Caco-2 (cell line): ENCODE measurements around the gene GDF7. TPM values are rescaled to one million over a fixed set of nuclear protein-coding genes. Genes with fewer than 3 reads are reported as not detected.
A peak's percentile ranks its signal among the peaks of the same experiment; 100 is the strongest.

ENCODE experiments used
- BruUV-seq: library from RNA; stranded (reverse); fragments of 400-500 nt; replicated peaks from 2 replicates; lab custom pipeline; 2021; lab: Mats Ljungman, UMichigan
- CTCF ChIA-PET: fragments of 300-600 bp; sonication (Branson Sonifier 250); formaldehyde crosslinking; loops from one replicate; lab custom pipeline; 2022; ENCODE audit warnings: antibody characterized with exemption; lab: Charles Lee
- POLR2A ChIA-PET: fragments of 300-600 bp; sonication (Branson Sonifier 250); formaldehyde crosslinking; loops from one replicate; lab custom pipeline; 2022; ENCODE audit warnings: antibody characterized with exemption; lab: Charles Lee
- DNase-seq, 2 experiments: peaks; one replicate each; pipeline versions ENCODE4 v3.0.0 to v3.0.0-alpha.2; 2020 to 2022
- H3K27me3 ChIP-seq: replicated peaks from 2 replicates; pipeline ENCODE4 v1.6.0; 2011; ENCODE audit warnings: low read length; ENCODE audit not compliant: control insufficient read depth, insufficient read depth
- H3K36me3 ChIP-seq: 2 replicates; pipeline ENCODE4 v1.5.1; 2011; ENCODE audit warnings: low read length; ENCODE audit not compliant: control insufficient read depth, insufficient read depth
- H3K4me1 ChIP-seq: fragments of 250-450 bp; sonication (Bioruptor Pico); 2 replicates; pipeline ENCODE4 v1.5.1; 2020; ENCODE audit warnings: mild to moderate bottlenecking
- H3K4me3 ChIP-seq: 2 replicates; pipeline ENCODE4 v1.5.1; 2011; ENCODE audit warnings: low read depth, mild to moderate bottlenecking, control low read depth, low read length
- H3K9me3 ChIP-seq: fragments of 250-450 bp; sonication (Bioruptor Pico); 2 replicates; pipeline ENCODE4 v1.5.1; 2020; ENCODE audit warnings: mild to moderate bottlenecking, moderate library complexity
- H3K27ac Mint-ChIP-seq: one replicate; pipeline ENCODE4 v1.8.0; 2022; ENCODE audit warnings: mixed read lengths; ENCODE audit not compliant: unreplicated experiment
- H3K27me3 Mint-ChIP-seq: one replicate; pipeline ENCODE4 v1.8.0; 2022; ENCODE audit warnings: mixed read lengths; ENCODE audit not compliant: insufficient read depth, unreplicated experiment
- H3K36me3 Mint-ChIP-seq: one replicate; pipeline ENCODE4 v1.8.0; 2022; ENCODE audit warnings: mild to moderate bottlenecking, mixed read lengths; ENCODE audit not compliant: insufficient read depth, unreplicated experiment
- H3K4me1 Mint-ChIP-seq: one replicate; pipeline ENCODE4 v1.8.0; 2022; ENCODE audit warnings: low read depth, mixed read lengths; ENCODE audit not compliant: unreplicated experiment
- H3K4me3 Mint-ChIP-seq: one replicate; pipeline ENCODE4 v1.8.0; 2022; ENCODE audit warnings: mild to moderate bottlenecking, moderate library complexity, mixed read lengths; ENCODE audit not compliant: unreplicated experiment
- H3K9me3 Mint-ChIP-seq: one replicate; pipeline ENCODE4 v1.8.0; 2022; ENCODE audit warnings: mixed read lengths; ENCODE audit not compliant: unreplicated experiment
- CTCF ChIP-seq, 2 experiments: fragments of 200-600 bp in 1 of 2; IDR thresholded peaks; 1 replicate in 1 of 2; 2 replicates in 1 of 2; pipeline versions ENCODE4 v1.5.1 to v1.8.0; 2011 to 2022; ENCODE audit warnings: antibody characterized with exemption in 1 of 2, control low read depth in 1 of 2, inconsistent platforms in 1 of 2, low read depth in 1 of 2, low read length in 1 of 2, mild to moderate bottlenecking in 1 of 2, moderate library complexity in 1 of 2; ENCODE audit not compliant: insufficient read depth in 1 of 2, severe bottlenecking in 1 of 2, unreplicated experiment in 1 of 2
- intact Hi-C: fragments of 100-400 bp; cut with micrococcal nuclease; formaldehyde crosslinking; loops from one replicate; pipeline ENCODE4 v1.10.0; 2022; ENCODE audit not compliant: unreplicated experiment
- total RNA-seq: library from RNA; stranded (reverse); gene quantifications from 2 replicates; pipeline ENCODE4 v1.2.3, GENCODE V29; 2022

GDF7 gene
- total RNA-seq, 1 experiment from 2014 or later: 1.7 TPM

- ChIA-PET POLR2A (no interaction called here), CTCF (interaction anchor here (0.7 to 3.0 kb wide), 3 partner anchors 12 to 180 kb away, joined by 3 to 30 read pairs (median 12); partner anchors contain the start of gene HS1BP3)
- peaks cover 15% of the 10 kb centered on the region; the same call in 1 of the 2 replicates for H3K4me1 ChIP-seq
- intact Hi-C loops: no loop called here
- Mint-ChIP-seq H3K4me1 (no peaks in the 10 kb centered on the region), H3K27me3 (peaks cover 4% of the 10 kb centered on the region), H3K36me3 (no peaks in the 10 kb centered on the region), H3K4me3 (peak overlapping the region; percentile 70), H3K9me3 (no peaks in the 10 kb centered on the region), H3K27ac (no peak overlapping the region)
- no peaks in the 10 kb centered on the region for H3K36me3 ChIP-seq
- no peak overlapping the region for H3K4me3 ChIP-seq
- no peak for TF ChIP-seq CTCF (IDR thresholded peaks at IDR 0.05; ENCODE audit: insufficient read depth in 1 of 2, low read depth in 1 of 2, low read length in 1 of 2, severe bottlenecking in 1 of 2, unreplicated experiment in 1 of 2)
- no peaks in the 10 kb centered on the region; the same call in 1 of the 2 replicates for H3K27me3 ChIP-seq
- DNase-seq: peak in 1 of 2 experiments; percentile 26
- H3K9me3 ChIP-seq: no peaks in the 10 kb centered on the region
- no TSS peak for BruUV-seq
Observed at GRCh38 chr2:20664431-20665242, 2.3 kb upstream of the GDF7 start.

- Mint-ChIP-seq H3K36me3 (no peaks in the 10 kb centered on the region), H3K27ac (no peak overlapping the region), H3K4me1 (no peaks in the 10 kb centered on the region), H3K9me3 (no peaks in the 10 kb centered on the region), H3K27me3 (peaks cover 4% of the 10 kb centered on the region), H3K4me3 (peak overlapping the region; percentile 70)
- Histone ChIP-seq H3K27me3 (no peaks in the 10 kb centered on the region; the same call in 1 of the 2 replicates), H3K4me1 (peaks cover 15% of the 10 kb centered on the region; the same call in 1 of the 2 replicates), H3K36me3 (no peaks in the 10 kb centered on the region), H3K9me3 (no peaks in the 10 kb centered on the region), H3K4me3 (peak overlapping the region; percentile 54)
- no peak for TF ChIP-seq CTCF (IDR thresholded peaks at IDR 0.05; ENCODE audit: insufficient read depth in 1 of 2, low read depth in 1 of 2, low read length in 1 of 2, severe bottlenecking in 1 of 2, unreplicated experiment in 1 of 2)
- intact Hi-C loops: no loop called here
- DNase-seq: peak in 1 of 2 experiments; percentile 21
- POLR2A ChIA-PET: interaction anchor here (0.9 kb wide), 1 partner anchor 15 kb away, joined by 3 read pairs; the partner anchor contains the start of gene HS1BP3
- BruUV-seq: no TSS peak
- CTCF ChIA-PET: interaction anchor here (0.6 to 3.5 kb wide), 5 partner anchors 11 to 219 kb away, joined by 3 to 72 read pairs (median 12); partner anchors contain the start of genes HS1BP3 and RHOB
Observed at GRCh38 chr2:20665243-20666004, 1.5 kb upstream of the GDF7 start.

GRCh38 chr2:20666005-20666303 is 990 bp upstream of the GDF7 start:
- peak overlapping the region; percentile 70 for H3K4me3 Mint-ChIP-seq
- Histone ChIP-seq H3K36me3 (no peaks in the 10 kb centered on the region), H3K4me1 (peaks cover 15% of the 10 kb centered on the region; the same call in 1 of the 2 replicates), H3K9me3 (no peaks in the 10 kb centered on the region), H3K4me3 (peak overlapping the region; percentile 54), H3K27me3 (no peaks in the 10 kb centered on the region; the same call in 1 of the 2 replicates)
- no peak overlapping the region for H3K27ac Mint-ChIP-seq
- H3K9me3 Mint-ChIP-seq: no peaks in the 10 kb centered on the region
- CTCF ChIA-PET: interaction anchor here (0.6 to 3.5 kb wide), 5 partner anchors 10 to 219 kb away, joined by 3 to 72 read pairs (median 5); partner anchors contain the start of genes HS1BP3 and RHOB
- intact Hi-C loops: no loop called here
- no peak for DNase-seq
- POLR2A ChIA-PET: interaction anchor here (0.9 kb wide), 1 partner anchor 15 kb away, joined by 3 read pairs; the partner anchor contains the start of gene HS1BP3
- no peaks in the 10 kb centered on the region for H3K36me3 Mint-ChIP-seq
- H3K4me1 Mint-ChIP-seq: no peaks in the 10 kb centered on the region
- TF ChIP-seq CTCF (IDR thresholded peaks at IDR 0.05; ENCODE audit: insufficient read depth in 1 of 2, low read depth in 1 of 2, low read length in 1 of 2, severe bottlenecking in 1 of 2, unreplicated experiment in 1 of 2): no peak
- peaks cover 4% of the 10 kb centered on the region for H3K27me3 Mint-ChIP-seq
- BruUV-seq: no TSS peak
